ENCODE results near the gene PAK3.

- TF ChIP-seq CTCF (IDR thresholded peaks at IDR 0.05; ENCODE audit: poor library complexity) (peak; percentile 84), EZH2phosphoT487 (IDR thresholded peaks at IDR 0.05; ENCODE audit: low read depth, severe bottlenecking, unreplicated experiment) (no peak), EZH2 (IDR thresholded peaks at IDR 0.05; ENCODE audit: borderline replicate concordance) (no peak)
These were observed 148.3 kb downstream of the PAK3 start for GRCh38 chrX:111244235-111244750.
